GM12878 (cell line): ENCODE measurements around the gene NPW. TPM values are rescaled to one million over a fixed set of nuclear protein-coding genes. Genes with fewer than 3 reads are reported as not detected.

Source experiments
- ATF3 ChIP-seq: IDR thresholded peaks from 2 replicates; pipeline ENCODE4 v1.6.1; 2011; ENCODE audit warnings: low read depth, mild to moderate bottlenecking, low read length, moderate library complexity, borderline replicate concordance; ENCODE audit errors: extremely low read depth
- ATF7 ChIP-seq: fragments of 450-650 bp; IDR thresholded peaks from 2 replicates; pipeline ENCODE4 v1.6.1; 2016; ENCODE audit warnings: low read depth, mild to moderate bottlenecking
- BACH1 ChIP-seq: fragments of 450-650 bp; IDR thresholded peaks from 2 replicates; pipeline ENCODE4 v1.6.1; 2017; ENCODE audit warnings: mild to moderate bottlenecking, borderline replicate concordance
- BCL11A ChIP-seq: IDR thresholded peaks from 2 replicates; pipeline ENCODE4 v1.6.1; 2011; ENCODE audit warnings: low read depth, low read length
- CHD4 ChIP-seq: fragments of 200-600 bp; sonication (generic); IDR thresholded peaks from 2 replicates; pipeline ENCODE4 v1.6.1; 2016; ENCODE audit warnings: mild to moderate bottlenecking
- ETV6 ChIP-seq, 2 experiments: fragments of 450-650 bp in 1 of 2; IDR thresholded peaks in 1 of 2; conservative IDR thresholded peaks in 1 of 2; 2 replicates each; pipeline ENCODE4 v1.6.1; 2014; ENCODE audit warnings: antibody characterized with exemption in 1 of 2, borderline replicate concordance in 1 of 2, low read depth in 1 of 2, mild to moderate bottlenecking in 1 of 2, moderate library complexity in 1 of 2
- IKZF1 ChIP-seq: fragments of 450-650 bp; conservative IDR thresholded peaks from 2 replicates; pipeline ENCODE4 v1.6.1; 2017; ENCODE audit warnings: antibody characterized with exemption, mild to moderate bottlenecking
- IRF4 ChIP-seq: IDR thresholded peaks from 2 replicates; pipeline ENCODE4 v1.6.1; 2011; ENCODE audit warnings: low read depth, low read length
- NFIC ChIP-seq: IDR thresholded peaks from 2 replicates; pipeline ENCODE4 v1.6.1; 2012; ENCODE audit warnings: low read depth, mild to moderate bottlenecking, inconsistent platforms, low read length, moderate library complexity
- NR2C1 ChIP-seq: fragments of 450-650 bp; IDR thresholded peaks from 2 replicates; pipeline ENCODE4 v1.6.1; 2017; ENCODE audit warnings: antibody characterized with exemption, mild to moderate bottlenecking, moderate library complexity
- NR2F1 ChIP-seq: fragments of 450-650 bp; conservative IDR thresholded peaks from 2 replicates; pipeline ENCODE4 v1.6.1; 2017; ENCODE audit warnings: mild to moderate bottlenecking
- RUNX3 ChIP-seq: IDR thresholded peaks from 2 replicates; pipeline ENCODE4 v1.6.1; 2012; ENCODE audit warnings: low read length, inconsistent platforms
- SMARCA5 ChIP-seq: fragments of 450-650 bp; IDR thresholded peaks from 2 replicates; pipeline ENCODE4 v1.6.1; 2017; ENCODE audit warnings: mild to moderate bottlenecking
- SUPT20H ChIP-seq: IDR thresholded peaks from 2 replicates; pipeline ENCODE4 v1.6.1; 2011; ENCODE audit warnings: low read depth, mild to moderate bottlenecking, low read length, moderate library complexity, borderline replicate concordance; ENCODE audit not compliant: control insufficient read depth
- ZNF24 ChIP-seq: fragments of 450-650 bp; IDR thresholded peaks from 2 replicates; pipeline ENCODE4 v1.6.1; 2017; ENCODE audit warnings: antibody characterized with exemption, mild to moderate bottlenecking
- ZNF274 ChIP-seq: IDR thresholded peaks from one replicate; pipeline ENCODE4 v1.8.0; 2011; ENCODE audit not compliant: insufficient read length, insufficient read depth
- polyA plus RNA-seq, 11 experiments: library from polyadenylated mRNA; depleted of rRNA in 4 of 11; unstranded in 6 of 11; stranded (reverse) in 5 of 11; fragments of >200 nt; fragmentation: Nextera tagmentation in 4 of 11; fragmentation: Illumina TruSeq in 1 of 11; extraction: Ambion mirVana in 4 of 11; extraction: Trizol in 1 of 11; gene quantifications; 1 replicate in 1 of 11; 2 replicates in 10 of 11; pipeline versions ENCODE4 v1.2.1 to v1.2.3, GENCODE V29; 2011 to 2016; ENCODE audit warnings: inconsistent platforms in 2 of 11, missing spikeins in 2 of 11, low read depth in 1 of 11
- total RNA-seq, 4 experiments: library from RNA; depleted of rRNA in 3 of 4; stranded (reverse); fragments of >200 nt in 3 of 4; fragmentation: Illumina TruSeq in 1 of 4; extraction: Trizol in 1 of 4; gene quantifications; 2 replicates each; pipeline versions ENCODE4 v1.2.1 to v1.2.3, GENCODE V29; 2013 to 2021
- TF ChIP-seq, protein P1 (sequence below): fragments of 450-650 bp; formaldehyde crosslinking; IDR thresholded peaks from 2 replicates; pipeline ENCODE4 v1.5.0; 2022; ENCODE audit warnings: mild to moderate bottlenecking, missing genetic modification characterization
- TF ChIP-seq, protein P2 (sequence below): fragments of 450-650 bp; IDR thresholded peaks from 2 replicates; pipeline ENCODE4 v1.6.1; 2017; ENCODE audit warnings: mild to moderate bottlenecking, low read depth, inconsistent platforms; ENCODE audit not compliant: poor library complexity, severe bottlenecking
- TF ChIP-seq, protein P3 (sequence below): IDR thresholded peaks from 2 replicates; pipeline ENCODE4 v1.6.1; 2012; ENCODE audit warnings: mild to moderate bottlenecking, low read depth, low read length
- TF ChIP-seq, protein P4 (sequence below): fragments of 450-650 bp; IDR thresholded peaks from 2 replicates; pipeline ENCODE4 v1.6.1; 2016; ENCODE audit warnings: mild to moderate bottlenecking

NPW gene
- total and polyA plus RNA-seq, 10 of the 15 experiments (the other 5 are each of a cell fraction or from before 2014, with no cell fraction given): 0.23 to 2.5 (median 0.98) TPM; not detected in 4

GRCh38 chr16:2009791-2010510 lies 9.6 kb upstream of the NPW start, which contains the start of gene ZNF598 (continued):
- peak; percentile 69 for TF ChIP-seq NR2C1
- TF ChIP-seq IRF4: no peak
- peak; percentile 86 for TF ChIP-seq IKZF1
- peak; percentile 67; the same call in 1 of the 2 replicates for TF ChIP-seq BACH1
- TF ChIP-seq BCL11A: no peak
- peak; percentile 46 for TF ChIP-seq RUNX3
- TF ChIP-seq NFIC: no peak
- no peak for TF ChIP-seq ZNF274
- no peak for TF ChIP-seq ATF3
- peak; percentile 51; the same call in 1 of the 2 replicates for TF ChIP-seq ZNF24
- TF ChIP-seq, protein P1, sequence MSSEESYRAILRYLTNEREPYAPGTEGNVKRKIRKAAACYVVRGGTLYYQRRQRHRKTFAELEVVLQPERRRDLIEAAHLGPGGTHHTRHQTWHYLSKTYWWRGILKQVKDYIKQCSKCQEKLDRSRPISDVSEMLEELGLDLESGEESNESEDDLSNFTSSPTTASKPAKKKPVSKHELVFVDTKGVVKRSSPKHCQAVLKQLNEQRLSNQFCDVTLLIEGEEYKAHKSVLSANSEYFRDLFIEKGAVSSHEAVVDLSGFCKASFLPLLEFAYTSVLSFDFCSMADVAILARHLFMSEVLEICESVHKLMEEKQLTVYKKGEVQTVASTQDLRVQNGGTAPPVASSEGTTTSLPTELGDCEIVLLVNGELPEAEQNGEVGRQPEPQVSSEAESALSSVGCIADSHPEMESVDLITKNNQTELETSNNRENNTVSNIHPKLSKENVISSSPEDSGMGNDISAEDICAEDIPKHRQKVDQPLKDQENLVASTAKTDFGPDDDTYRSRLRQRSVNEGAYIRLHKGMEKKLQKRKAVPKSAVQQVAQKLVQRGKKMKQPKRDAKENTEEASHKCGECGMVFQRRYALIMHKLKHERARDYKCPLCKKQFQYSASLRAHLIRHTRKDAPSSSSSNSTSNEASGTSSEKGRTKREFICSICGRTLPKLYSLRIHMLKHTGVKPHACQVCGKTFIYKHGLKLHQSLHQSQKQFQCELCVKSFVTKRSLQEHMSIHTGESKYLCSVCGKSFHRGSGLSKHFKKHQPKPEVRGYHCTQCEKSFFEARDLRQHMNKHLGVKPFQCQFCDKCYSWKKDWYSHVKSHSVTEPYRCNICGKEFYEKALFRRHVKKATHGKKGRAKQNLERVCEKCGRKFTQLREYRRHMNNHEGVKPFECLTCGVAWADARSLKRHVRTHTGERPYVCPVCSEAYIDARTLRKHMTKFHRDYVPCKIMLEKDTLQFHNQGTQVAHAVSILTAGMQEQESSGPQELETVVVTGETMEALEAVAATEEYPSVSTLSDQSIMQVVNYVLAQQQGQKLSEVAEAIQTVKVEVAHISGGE (CRISPR knock-in tag): peak; percentile 37; the same call in 1 of the 2 replicates
- TF ChIP-seq SMARCA5: no peak; the same call in 1 of the 2 replicates
- TF ChIP-seq ETV6 (conservative IDR thresholded peaks at IDR 0.05 in 1 of 2, IDR thresholded peaks at IDR 0.05 in 1 of 2; ENCODE audit: borderline replicate concordance in 1 of 2, low read depth in 1 of 2): no peak
- TF ChIP-seq ATF7: no peak
- TF ChIP-seq NR2F1: peak; percentile 68
- TF ChIP-seq SUPT20H: no peak
- no peak for TF ChIP-seq CHD4
- TF ChIP-seq, protein P2, sequence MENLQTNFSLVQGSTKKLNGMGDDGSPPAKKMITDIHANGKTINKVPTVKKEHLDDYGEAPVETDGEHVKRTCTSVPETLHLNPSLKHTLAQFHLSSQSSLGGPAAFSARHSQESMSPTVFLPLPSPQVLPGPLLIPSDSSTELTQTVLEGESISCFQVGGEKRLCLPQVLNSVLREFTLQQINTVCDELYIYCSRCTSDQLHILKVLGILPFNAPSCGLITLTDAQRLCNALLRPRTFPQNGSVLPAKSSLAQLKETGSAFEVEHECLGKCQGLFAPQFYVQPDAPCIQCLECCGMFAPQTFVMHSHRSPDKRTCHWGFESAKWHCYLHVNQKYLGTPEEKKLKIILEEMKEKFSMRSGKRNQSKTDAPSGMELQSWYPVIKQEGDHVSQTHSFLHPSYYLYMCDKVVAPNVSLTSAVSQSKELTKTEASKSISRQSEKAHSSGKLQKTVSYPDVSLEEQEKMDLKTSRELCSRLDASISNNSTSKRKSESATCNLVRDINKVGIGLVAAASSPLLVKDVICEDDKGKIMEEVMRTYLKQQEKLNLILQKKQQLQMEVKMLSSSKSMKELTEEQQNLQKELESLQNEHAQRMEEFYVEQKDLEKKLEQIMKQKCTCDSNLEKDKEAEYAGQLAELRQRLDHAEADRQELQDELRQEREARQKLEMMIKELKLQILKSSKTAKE: no peak
- TF ChIP-seq, protein P3, sequence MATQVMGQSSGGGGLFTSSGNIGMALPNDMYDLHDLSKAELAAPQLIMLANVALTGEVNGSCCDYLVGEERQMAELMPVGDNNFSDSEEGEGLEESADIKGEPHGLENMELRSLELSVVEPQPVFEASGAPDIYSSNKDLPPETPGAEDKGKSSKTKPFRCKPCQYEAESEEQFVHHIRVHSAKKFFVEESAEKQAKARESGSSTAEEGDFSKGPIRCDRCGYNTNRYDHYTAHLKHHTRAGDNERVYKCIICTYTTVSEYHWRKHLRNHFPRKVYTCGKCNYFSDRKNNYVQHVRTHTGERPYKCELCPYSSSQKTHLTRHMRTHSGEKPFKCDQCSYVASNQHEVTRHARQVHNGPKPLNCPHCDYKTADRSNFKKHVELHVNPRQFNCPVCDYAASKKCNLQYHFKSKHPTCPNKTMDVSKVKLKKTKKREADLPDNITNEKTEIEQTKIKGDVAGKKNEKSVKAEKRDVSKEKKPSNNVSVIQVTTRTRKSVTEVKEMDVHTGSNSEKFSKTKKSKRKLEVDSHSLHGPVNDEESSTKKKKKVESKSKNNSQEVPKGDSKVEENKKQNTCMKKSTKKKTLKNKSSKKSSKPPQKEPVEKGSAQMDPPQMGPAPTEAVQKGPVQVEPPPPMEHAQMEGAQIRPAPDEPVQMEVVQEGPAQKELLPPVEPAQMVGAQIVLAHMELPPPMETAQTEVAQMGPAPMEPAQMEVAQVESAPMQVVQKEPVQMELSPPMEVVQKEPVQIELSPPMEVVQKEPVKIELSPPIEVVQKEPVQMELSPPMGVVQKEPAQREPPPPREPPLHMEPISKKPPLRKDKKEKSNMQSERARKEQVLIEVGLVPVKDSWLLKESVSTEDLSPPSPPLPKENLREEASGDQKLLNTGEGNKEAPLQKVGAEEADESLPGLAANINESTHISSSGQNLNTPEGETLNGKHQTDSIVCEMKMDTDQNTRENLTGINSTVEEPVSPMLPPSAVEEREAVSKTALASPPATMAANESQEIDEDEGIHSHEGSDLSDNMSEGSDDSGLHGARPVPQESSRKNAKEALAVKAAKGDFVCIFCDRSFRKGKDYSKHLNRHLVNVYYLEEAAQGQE: no peak
- TF ChIP-seq, protein P4, sequence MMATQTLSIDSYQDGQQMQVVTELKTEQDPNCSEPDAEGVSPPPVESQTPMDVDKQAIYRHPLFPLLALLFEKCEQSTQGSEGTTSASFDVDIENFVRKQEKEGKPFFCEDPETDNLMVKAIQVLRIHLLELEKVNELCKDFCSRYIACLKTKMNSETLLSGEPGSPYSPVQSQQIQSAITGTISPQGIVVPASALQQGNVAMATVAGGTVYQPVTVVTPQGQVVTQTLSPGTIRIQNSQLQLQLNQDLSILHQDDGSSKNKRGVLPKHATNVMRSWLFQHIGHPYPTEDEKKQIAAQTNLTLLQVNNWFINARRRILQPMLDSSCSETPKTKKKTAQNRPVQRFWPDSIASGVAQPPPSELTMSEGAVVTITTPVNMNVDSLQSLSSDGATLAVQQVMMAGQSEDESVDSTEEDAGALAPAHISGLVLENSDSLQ: peak; percentile 39; the same call in 1 of the 2 replicates
